OCI-LY7 (cell line): ENCODE results near the gene KLHL20.
"Not testable (repeated sequence)": the region's sequence is repeated elsewhere in the genome, so short reads cannot be mapped to it uniquely, and the experiment has no call there.

ENCODE experiments used
- EZH2phosphoT487 ChIP-seq: fragments of 200-600 bp; sonication (generic); IDR thresholded peaks from 2 replicates; pipeline ENCODE4 v1.6.1; 2018; ENCODE audit warnings: low read depth, borderline replicate concordance, mild to moderate bottlenecking, mixed run types, antibody characterized with exemption, low read length, moderate library complexity, mixed read lengths
- TF ChIP-seq, protein P1 (sequence below): fragments of 200-600 bp; sonication (generic); conservative IDR thresholded peaks from 2 replicates; pipeline ENCODE4 v1.5.1; 2014; ENCODE audit warnings: mild to moderate bottlenecking, antibody characterized with exemption, low read length, moderate library complexity, mixed read lengths

DNA sequence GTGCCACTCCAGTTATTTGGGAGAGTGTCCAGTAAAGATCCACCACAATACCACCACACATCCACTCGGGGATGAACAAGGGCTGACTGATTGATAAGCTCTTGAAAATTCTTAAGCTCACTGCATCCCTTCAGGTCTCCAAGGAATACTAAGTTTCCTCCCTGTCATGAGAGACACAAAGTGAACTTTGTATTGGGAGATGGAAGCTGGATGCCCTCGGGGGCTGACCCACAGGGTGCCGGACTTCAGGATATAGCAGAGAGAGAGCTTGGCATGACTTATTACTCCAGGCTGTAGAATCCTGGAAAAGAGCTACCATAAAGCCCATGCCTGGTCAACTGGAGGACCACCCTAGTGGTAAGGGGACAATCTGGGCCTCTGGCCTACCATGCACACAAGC, 29.7 kb upstream of the KLHL20 start:
- TF ChIP-seq, protein P1, sequence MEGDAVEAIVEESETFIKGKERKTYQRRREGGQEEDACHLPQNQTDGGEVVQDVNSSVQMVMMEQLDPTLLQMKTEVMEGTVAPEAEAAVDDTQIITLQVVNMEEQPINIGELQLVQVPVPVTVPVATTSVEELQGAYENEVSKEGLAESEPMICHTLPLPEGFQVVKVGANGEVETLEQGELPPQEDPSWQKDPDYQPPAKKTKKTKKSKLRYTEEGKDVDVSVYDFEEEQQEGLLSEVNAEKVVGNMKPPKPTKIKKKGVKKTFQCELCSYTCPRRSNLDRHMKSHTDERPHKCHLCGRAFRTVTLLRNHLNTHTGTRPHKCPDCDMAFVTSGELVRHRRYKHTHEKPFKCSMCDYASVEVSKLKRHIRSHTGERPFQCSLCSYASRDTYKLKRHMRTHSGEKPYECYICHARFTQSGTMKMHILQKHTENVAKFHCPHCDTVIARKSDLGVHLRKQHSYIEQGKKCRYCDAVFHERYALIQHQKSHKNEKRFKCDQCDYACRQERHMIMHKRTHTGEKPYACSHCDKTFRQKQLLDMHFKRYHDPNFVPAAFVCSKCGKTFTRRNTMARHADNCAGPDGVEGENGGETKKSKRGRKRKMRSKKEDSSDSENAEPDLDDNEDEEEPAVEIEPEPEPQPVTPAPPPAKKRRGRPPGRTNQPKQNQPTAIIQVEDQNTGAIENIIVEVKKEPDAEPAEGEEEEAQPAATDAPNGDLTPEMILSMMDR = not testable (repeated sequence)
- not testable (repeated sequence) for TF ChIP-seq EZH2phosphoT487
